Activated T-cell treated with anti-CD3 and anti-CD28 coated beads, Interleukin-2, amount 50 U/mL, for 72 hours (primary cell): ENCODE results near the gene NAA30. TPM values are rescaled to one million over a fixed set of nuclear protein-coding genes. Genes with fewer than 3 reads are reported as not detected.

Source experiments
- ATAC-seq, 2 donors: fragments of 150-1000 bp; cut with Tn5 transposase; replicated peaks in 1 of 2; 2 replicates each; pipeline ENCODE4 v1.10.0; 2021; ENCODE audit warnings: moderate library complexity in 2 of 2, mild to moderate bottlenecking in 1 of 2
- DNase-seq, 2 donors: peaks; one replicate each; pipeline ENCODE4 v3.0.0; 2021 to 2022; ENCODE audit warnings: mixed read lengths in 1 of 2
- H3K27ac Mint-ChIP-seq: one replicate; pipeline ENCODE4 v1.8.0; 2022; ENCODE audit warnings: mild to moderate bottlenecking, moderate library complexity, mixed read lengths
- H3K27me3 Mint-ChIP-seq: one replicate; pipeline ENCODE4 v1.8.0; 2022; ENCODE audit warnings: low read depth, mixed read lengths
- H3K36me3 Mint-ChIP-seq, 2 donors: one replicate each; pipeline ENCODE4 v1.8.0; 2022; ENCODE audit warnings: mixed read lengths in 2 of 2, mild to moderate bottlenecking in 1 of 2; ENCODE audit not compliant: insufficient read depth in 2 of 2
- H3K4me1 Mint-ChIP-seq: one replicate; pipeline ENCODE4 v1.8.0; 2022; ENCODE audit warnings: low read depth, mixed read lengths
- H3K4me3 Mint-ChIP-seq, 2 donors: one replicate each; pipeline ENCODE4 v1.8.0; 2022; ENCODE audit warnings: mild to moderate bottlenecking in 2 of 2, mixed read lengths in 2 of 2, moderate library complexity in 2 of 2
- H3K9me3 Mint-ChIP-seq, 2 donors: one replicate each; pipeline ENCODE4 v1.8.0; 2022; ENCODE audit warnings: mixed read lengths in 2 of 2
- total RNA-seq, 2 donors: library from RNA; stranded (reverse); gene quantifications; one replicate each; pipeline ENCODE4 v1.2.3, GENCODE V29; 2022

The NAA30 gene
- total RNA-seq, 2 donors from 2014 or later = 19.8 to 25.6 TPM

DNA sequence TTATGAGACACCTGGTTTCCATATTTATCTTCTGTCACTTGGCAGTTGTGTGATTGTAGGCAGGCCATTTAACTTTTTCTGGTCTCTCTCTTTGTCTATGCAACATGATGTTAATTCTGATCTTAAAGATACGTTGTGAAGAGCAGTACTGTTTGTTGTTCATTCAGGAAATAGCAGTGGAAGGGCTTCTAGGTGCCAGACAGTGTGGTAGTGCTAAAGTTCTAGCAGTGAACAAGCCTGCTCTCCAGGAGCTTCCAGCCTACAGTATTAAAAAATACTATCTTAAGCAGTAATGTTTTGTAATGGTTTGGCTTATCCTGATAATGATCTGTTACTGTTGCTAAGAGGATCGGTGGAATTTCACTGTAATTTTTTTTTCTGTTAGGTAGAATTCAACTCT, 15.2 kb downstream of the NAA30 start:
- peaks cover 2 to 21% of the 10 kb centered on the region in 2 donors for H3K36me3 Mint-ChIP-seq
- no peaks in the 10 kb centered on the region for H3K27me3 Mint-ChIP-seq
- DNase-seq (no peak), ATAC-seq (no peak)
- H3K27ac Mint-ChIP-seq = peak overlapping the region; percentile 18
- H3K4me3 Mint-ChIP-seq = no peak overlapping the region
- no peaks in the 10 kb centered on the region for H3K9me3 Mint-ChIP-seq
- H3K4me1 Mint-ChIP-seq = peaks cover 12% of the 10 kb centered on the region

DNA sequence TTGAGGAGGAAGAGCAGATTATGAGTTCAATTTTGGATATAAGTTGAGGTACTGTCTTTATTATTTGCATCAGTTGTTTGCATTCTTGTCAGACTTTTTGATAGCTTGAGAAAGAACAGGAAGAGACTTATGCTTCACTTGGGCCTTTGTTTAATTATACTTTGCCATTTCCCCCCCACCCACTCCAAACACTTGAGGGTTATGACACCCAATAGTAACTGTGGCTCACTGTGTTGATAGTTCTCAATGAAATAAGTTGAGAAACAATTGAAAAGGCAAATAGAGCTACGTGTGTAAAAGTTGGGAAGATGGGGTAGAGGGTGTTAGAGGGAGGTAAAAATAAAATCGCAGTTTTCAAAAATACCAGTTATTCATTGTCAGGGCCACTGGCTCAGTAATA, 17.7 kb downstream of the NAA30 start:
- Mint-ChIP-seq H3K9me3 (no peaks in the 10 kb centered on the region), H3K4me3 (no peak overlapping the region), H3K36me3 (peaks cover 2 to 18% of the 10 kb centered on the region in 2 donors), H3K27ac (no peak overlapping the region), H3K4me1 (peaks cover 17% of the 10 kb centered on the region), H3K27me3 (no peaks in the 10 kb centered on the region)
- DNase-seq (no peak), ATAC-seq (no peak)

DNA sequence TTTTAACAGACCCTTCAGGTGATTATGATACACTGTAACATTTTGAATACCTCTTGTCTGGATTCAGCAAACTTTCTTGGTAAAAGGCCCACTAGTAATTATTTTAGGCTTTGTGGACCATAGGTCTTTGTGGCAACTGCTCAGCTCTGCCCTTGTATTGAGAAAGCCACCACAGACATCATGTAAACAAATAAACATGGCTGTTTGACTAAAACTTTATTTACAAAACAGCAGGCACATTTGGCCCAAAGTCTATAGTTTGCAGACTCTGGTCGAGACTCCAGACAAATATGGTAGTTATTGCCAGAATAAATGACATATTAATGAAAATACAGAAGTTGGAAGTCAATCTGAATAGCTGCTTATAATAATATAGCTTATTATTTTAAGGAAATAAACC, 18.2 kb downstream of the NAA30 start:
- ATAC-seq = no peak
- Mint-ChIP-seq H3K27me3 (no peaks in the 10 kb centered on the region), H3K4me3 (no peak overlapping the region), H3K4me1 (peaks cover 17% of the 10 kb centered on the region), H3K9me3 (no peaks in the 10 kb centered on the region), H3K36me3 (peaks cover 2 to 18% of the 10 kb centered on the region in 2 donors), H3K27ac (no peak overlapping the region)
- no peak for DNase-seq

GRCh38 chr14:57412341-57412740, 22.0 kb downstream of the NAA30 start:
- no peak for ATAC-seq
- Mint-ChIP-seq H3K4me3 (no peak overlapping the region), H3K36me3 (peaks cover 0 to 11% of the 10 kb centered on the region in 2 donors), H3K4me1 (peaks cover 12% of the 10 kb centered on the region), H3K27me3 (no peaks in the 10 kb centered on the region), H3K27ac (no peak overlapping the region), H3K9me3 (no peaks in the 10 kb centered on the region)
- no peak for DNase-seq

DNA sequence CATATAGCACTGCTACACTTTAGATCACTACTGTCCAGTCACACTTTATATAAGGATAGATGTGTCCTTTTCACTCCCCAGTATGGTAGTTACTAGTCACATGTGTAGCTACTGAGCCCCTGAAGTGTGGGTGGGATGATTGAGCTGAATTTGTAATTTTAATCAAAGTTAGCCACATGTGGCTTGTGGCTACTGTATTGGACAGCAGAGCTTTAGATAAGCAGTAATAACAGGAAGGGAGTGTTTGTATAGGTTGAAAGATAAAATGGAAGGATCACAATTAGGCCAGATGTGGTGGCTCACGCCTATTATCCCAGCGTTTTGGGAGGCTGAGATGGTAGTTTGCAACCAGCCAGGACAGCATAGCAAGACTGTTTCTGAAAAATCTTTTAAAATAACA, 23.5 kb downstream of the NAA30 start:
- Mint-ChIP-seq H3K36me3 (peaks cover 0 to 5% of the 10 kb centered on the region in 2 donors), H3K9me3 (no peaks in the 10 kb centered on the region), H3K4me3 (no peak overlapping the region), H3K4me1 (peaks cover 5% of the 10 kb centered on the region), H3K27me3 (no peaks in the 10 kb centered on the region), H3K27ac (no peak overlapping the region)
- DNase-seq = no peak
- ATAC-seq = no peak

- no peaks in the 10 kb centered on the region for H3K36me3 Mint-ChIP-seq
- no peaks in the 10 kb centered on the region for H3K27me3 Mint-ChIP-seq
- H3K4me1 Mint-ChIP-seq = peaks cover 2% of the 10 kb centered on the region
- DNase-seq (no peak), ATAC-seq (no peak)
- H3K4me3 Mint-ChIP-seq = no peak overlapping the region
- H3K9me3 Mint-ChIP-seq = no peaks in the 10 kb centered on the region
- no peak overlapping the region for H3K27ac Mint-ChIP-seq
Measured at GRCh38 chr14:57417228-57417627, 26.8 kb downstream of the NAA30 start.

GRCh38 chr14:57418999-57419398, 28.6 kb downstream of the NAA30 start:
- DNase-seq = no peak
- no peaks in the 10 kb centered on the region for H3K4me1 Mint-ChIP-seq
- H3K27ac Mint-ChIP-seq = no peak overlapping the region
- no peaks in the 10 kb centered on the region for H3K9me3 Mint-ChIP-seq
- H3K4me3 Mint-ChIP-seq = no peak overlapping the region
- no peaks in the 10 kb centered on the region for H3K36me3 Mint-ChIP-seq
- no peaks in the 10 kb centered on the region for H3K27me3 Mint-ChIP-seq
- ATAC-seq = no peak

GRCh38 chr14:57420033-57420432, 29.6 kb downstream of the NAA30 start:
- Mint-ChIP-seq H3K36me3 (no peaks in the 10 kb centered on the region), H3K27ac (no peak overlapping the region), H3K4me1 (no peaks in the 10 kb centered on the region), H3K27me3 (no peaks in the 10 kb centered on the region), H3K4me3 (no peak overlapping the region), H3K9me3 (no peaks in the 10 kb centered on the region)
- no peak for DNase-seq
- no peak for ATAC-seq

DNA sequence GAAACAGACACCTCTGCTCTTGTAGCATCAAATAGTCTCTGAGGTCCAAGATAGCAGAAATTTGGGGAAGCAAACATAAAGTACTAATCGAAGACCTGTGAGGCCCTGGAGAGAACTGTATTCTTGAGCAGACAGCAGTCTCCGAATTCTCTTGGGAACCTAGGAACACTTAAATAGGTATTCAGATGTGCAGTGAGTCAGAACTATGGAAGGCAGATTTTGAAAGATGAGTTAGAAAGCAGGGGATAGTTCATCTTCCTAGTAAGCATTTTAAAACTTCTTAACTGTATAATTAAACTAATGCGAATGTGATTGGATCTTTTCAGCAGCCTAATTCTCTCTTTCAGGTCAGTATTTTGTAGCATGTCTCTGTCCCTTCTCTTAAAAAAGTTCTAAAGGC, 30.6 kb downstream of the NAA30 start:
- Mint-ChIP-seq H3K9me3 (no peaks in the 10 kb centered on the region), H3K36me3 (no peaks in the 10 kb centered on the region), H3K4me3 (no peak overlapping the region), H3K27me3 (no peaks in the 10 kb centered on the region), H3K4me1 (no peaks in the 10 kb centered on the region), H3K27ac (no peak overlapping the region)
- DNase-seq = no peak
- no peak for ATAC-seq

DNA sequence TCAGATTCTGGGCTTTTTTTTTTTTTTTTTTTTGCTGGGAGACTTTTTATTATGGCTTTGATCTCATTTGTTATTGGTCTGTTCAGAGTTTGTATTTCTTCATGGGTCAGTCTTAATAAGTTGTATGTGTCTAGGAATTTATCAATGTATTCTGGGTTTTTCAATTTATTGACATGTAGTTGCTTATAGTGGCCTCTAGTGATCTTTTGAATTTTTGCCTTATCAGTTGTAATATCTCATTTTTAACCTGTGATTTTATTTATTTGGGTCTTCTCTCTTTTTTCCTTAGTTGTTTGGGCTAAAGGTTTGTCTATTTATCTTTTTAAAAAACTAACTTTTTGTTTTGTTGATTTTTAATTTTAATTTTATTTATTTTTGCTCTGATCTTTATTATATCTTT, 45.5 kb downstream of the NAA30 start:
- Mint-ChIP-seq H3K4me3 (no peak overlapping the region), H3K27me3 (no peaks in the 10 kb centered on the region), H3K27ac (no peak overlapping the region), H3K4me1 (no peaks in the 10 kb centered on the region), H3K36me3 (no peaks in the 10 kb centered on the region), H3K9me3 (peaks cover 0 to 4% of the 10 kb centered on the region in 2 donors)
- no peak for ATAC-seq
- no peak for DNase-seq

- H3K36me3 Mint-ChIP-seq = no peaks in the 10 kb centered on the region
- ATAC-seq (no peak), DNase-seq (no peak)
- H3K27me3 Mint-ChIP-seq = no peaks in the 10 kb centered on the region
- no peak overlapping the region for H3K4me3 Mint-ChIP-seq
- H3K4me1 Mint-ChIP-seq = no peaks in the 10 kb centered on the region
- no peak overlapping the region for H3K27ac Mint-ChIP-seq
- H3K9me3 Mint-ChIP-seq = peaks cover 0 to 1% of the 10 kb centered on the region in 2 donors
Measured at GRCh38 chr14:57461777-57462320, 71.5 kb downstream of the NAA30 start.

DNA sequence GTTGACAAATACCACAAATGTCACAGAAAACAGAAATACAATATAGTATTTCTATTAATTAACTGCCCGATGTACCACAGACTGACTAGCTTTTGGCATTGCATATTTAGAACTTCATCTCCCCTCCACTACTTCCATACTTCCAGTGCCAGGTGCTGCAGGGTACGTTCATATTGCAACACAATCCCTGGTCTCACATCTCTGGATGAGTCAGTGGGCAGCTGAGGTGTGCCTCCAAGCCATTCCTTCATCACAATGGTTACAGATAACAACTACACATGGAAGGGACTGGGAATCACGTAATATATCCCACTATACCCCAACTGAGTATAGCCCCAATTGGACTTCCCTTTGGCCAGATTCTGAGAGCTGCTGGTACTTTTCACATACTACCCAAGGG, 72.2 kb downstream of the NAA30 start:
- Mint-ChIP-seq H3K27ac (no peak overlapping the region), H3K4me1 (no peaks in the 10 kb centered on the region), H3K36me3 (no peaks in the 10 kb centered on the region), H3K4me3 (no peak overlapping the region), H3K27me3 (no peaks in the 10 kb centered on the region), H3K9me3 (peaks cover 0 to 1% of the 10 kb centered on the region in 2 donors)
- DNase-seq (no peak), ATAC-seq (no peak)

GRCh38 chr14:57464008-57464730, 73.8 kb downstream of the NAA30 start:
- DNase-seq (no peak), ATAC-seq (no peak)
- no peaks in the 10 kb centered on the region for H3K27me3 Mint-ChIP-seq
- no peaks in the 10 kb centered on the region for H3K4me1 Mint-ChIP-seq
- peaks cover 0 to 1% of the 10 kb centered on the region in 2 donors for H3K9me3 Mint-ChIP-seq
- H3K27ac Mint-ChIP-seq = no peak overlapping the region
- H3K4me3 Mint-ChIP-seq = no peak overlapping the region
- no peaks in the 10 kb centered on the region for H3K36me3 Mint-ChIP-seq
